SK-N-MC (cell line): ENCODE results near the gene GJD3.
A peak's percentile ranks its signal among the peaks of the same experiment; 100 is the strongest.

Experiments used
- DNase-seq: peaks from one replicate; pipeline ENCODE4 v3.0.0-alpha.2; 2011; ENCODE audit warnings: low read depth, low spot score
- H3K27ac ChIP-seq: fragments of 200-600 bp; sonication (generic); 2 replicates; pipeline ENCODE4 v1.5.1; 2016; ENCODE audit warnings: mixed run types
- H3K36me3 ChIP-seq: fragments of 200-600 bp; sonication (generic); 2 replicates; pipeline ENCODE4 v1.6.1; 2017; ENCODE audit warnings: antibody characterized with exemption, low read length, mixed read lengths; ENCODE audit not compliant: insufficient read depth
- H3K4me3 ChIP-seq: fragments of 200-600 bp; sonication (generic); 2 replicates; pipeline ENCODE4 v1.5.1; 2016
- H3K9ac ChIP-seq: fragments of 200-600 bp; sonication (generic); 2 replicates; pipeline ENCODE4 v1.8.0; 2017; ENCODE audit warnings: mixed run types, mixed read lengths; ENCODE audit not compliant: insufficient read length
- H3K9me3 ChIP-seq: fragments of 200-600 bp; sonication (generic); 2 replicates; pipeline ENCODE4 v1.6.1; 2017; ENCODE audit warnings: low read depth, mild to moderate bottlenecking, antibody characterized with exemption, low read length, moderate library complexity, mixed read lengths
- EZH2 ChIP-seq: fragments of 200-600 bp; sonication (generic); IDR thresholded peaks from one replicate; pipeline ENCODE4 v1.6.1; 2017; ENCODE audit warnings: antibody characterized with exemption
- FOXP2 ChIP-seq: optimal IDR thresholded peaks from 2 replicates; pipeline ENCODE3; 2011; ENCODE audit warnings: mild to moderate bottlenecking, moderate library complexity; ENCODE audit not compliant: insufficient read depth; ENCODE audit errors: extremely low read length, control extremely low read depth
- POLR2AphosphoS5 ChIP-seq: IDR thresholded peaks from 2 replicates; pipeline ENCODE4 v1.6.1; 2012; ENCODE audit warnings: mild to moderate bottlenecking, low read depth, low read length, borderline replicate concordance

GJD3 gene

DNA sequence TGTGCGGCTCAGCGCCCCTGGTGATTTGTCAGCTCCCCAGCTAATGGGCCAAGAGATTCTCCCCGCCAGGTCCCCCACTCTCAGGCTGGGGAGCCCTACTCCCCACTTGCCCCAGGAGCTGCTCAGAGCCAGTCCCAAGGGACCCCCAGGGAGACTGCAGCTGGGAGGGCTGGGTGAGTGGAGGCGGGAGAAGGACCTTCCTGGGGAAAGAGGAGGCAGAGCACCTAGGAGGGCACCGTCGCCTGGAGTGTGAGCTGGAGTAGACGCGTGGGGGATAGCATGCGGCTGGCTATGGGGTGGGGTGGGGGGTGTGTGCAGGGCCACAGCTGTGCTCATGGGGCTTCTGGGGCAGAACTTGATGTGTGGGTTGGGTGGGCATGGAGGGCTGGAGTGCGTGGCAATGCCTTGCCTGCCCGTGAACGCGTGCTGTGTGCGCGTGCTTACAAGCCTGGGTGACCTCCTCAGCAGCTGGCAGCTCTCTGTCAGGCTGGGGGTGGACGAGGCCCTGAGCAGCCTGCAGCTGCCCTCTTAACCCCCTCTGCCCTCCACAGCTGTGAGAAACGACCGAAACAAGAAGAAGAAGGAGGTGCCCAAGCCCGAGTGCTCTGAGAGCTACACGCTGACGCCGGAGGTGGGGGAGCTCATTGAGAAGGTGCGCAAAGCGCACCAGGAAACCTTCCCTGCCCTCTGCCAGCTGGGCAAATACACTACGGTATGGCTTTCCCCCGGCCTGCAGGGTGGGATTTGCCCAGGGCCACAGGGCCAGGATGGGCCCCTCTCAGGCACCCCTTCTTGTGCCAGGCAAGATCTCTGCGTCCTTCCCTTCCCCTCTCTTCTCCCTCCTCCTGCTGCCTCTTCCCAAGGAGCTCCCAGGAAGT is 12.9 kb downstream of the GJD3 start:
- peak overlapping the region; percentile 41 for H3K4me3 ChIP-seq
- H3K36me3 ChIP-seq: peaks cover 39% of the 10 kb centered on the region
- TF ChIP-seq FOXP2 (no peak), EZH2 (no peak), POLR2AphosphoS5 (no peak)
- H3K9ac ChIP-seq: no peak overlapping the region
- H3K27ac ChIP-seq: peak overlapping the region; percentile 56
- H3K9me3 ChIP-seq: no peaks in the 10 kb centered on the region
- no peak for DNase-seq

DNA sequence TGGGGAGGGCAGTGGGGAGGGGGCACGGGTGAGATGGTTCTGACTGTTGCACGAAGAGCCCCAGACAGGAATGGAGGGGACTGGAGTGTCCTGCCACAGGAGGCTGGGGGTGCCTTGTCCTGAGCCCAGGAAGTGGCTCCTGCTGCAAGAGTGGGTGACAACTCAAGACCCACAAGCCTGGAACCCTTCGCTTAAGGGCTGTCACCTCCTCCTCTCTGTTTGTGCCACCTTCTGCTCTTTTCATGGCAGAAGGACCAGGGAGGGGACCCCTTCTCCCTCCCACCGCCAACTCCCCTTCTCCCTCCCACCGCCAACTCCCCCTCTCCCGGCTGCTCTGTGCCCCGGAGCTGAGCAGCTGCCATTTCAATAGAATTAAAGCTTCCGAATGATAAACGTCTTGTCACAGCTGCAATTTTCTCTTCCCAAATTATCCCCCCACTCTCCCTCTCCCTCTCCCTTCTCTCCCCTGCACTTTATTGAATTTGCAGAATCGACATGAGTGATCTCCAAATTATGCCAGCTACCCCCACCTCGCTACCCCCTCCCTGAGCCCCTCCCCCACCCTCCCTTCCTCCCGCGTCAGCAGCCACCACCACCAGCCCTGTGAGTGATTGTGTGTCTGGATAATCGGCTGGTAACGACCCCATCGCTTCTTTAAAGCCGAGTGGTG is 13.7 kb downstream of the GJD3 start:
- no peak for DNase-seq
- H3K4me3 ChIP-seq: peak overlapping the region; percentile 41
- TF ChIP-seq FOXP2 (no peak), POLR2AphosphoS5 (no peak), EZH2 (no peak)
- H3K36me3 ChIP-seq: peaks cover 32% of the 10 kb centered on the region; the same call in 1 of the 2 replicates
- H3K9me3 ChIP-seq: no peaks in the 10 kb centered on the region
- no peak overlapping the region for H3K9ac ChIP-seq
- peak overlapping the region; percentile 56 for H3K27ac ChIP-seq

DNA sequence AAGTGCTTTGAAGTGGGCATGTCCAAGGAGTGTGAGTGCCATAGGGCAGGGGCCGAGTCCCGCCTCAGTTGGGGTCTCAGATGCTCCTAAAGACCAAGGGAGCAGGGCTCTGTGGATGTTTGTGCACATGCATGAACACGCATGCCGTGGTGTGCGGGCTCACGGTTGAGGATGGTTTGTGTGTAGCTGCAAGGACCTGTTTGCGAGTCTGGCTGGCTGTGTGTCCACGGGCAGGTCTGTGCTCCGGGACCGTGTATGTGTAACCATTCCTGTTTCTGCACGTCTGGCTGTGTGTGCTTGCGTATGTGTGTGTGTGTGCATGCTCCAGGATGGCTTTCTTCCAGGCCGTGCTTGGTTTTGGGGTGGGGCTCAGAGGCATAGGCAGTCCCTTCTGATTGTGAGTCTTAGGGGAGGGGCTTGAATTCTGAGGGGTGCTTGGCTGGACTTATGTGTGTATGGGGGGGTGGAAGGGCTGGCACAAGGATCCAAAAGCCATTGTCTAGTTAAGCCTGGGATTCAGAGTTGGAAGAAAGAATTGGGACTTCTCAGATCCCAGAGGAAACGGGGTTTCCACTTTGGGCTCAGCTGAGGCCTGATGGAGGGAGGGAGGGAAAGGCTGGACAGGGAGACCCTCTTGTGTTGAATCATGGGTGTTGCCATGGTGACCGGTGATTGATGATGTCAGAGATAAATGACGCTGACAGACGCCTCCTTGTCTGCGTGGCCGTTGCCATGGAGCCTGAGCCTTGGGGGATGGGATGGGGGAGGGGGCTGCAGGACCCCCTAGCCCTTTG is 14.4 kb downstream of the GJD3 start:
- H3K27ac ChIP-seq: peak overlapping the region; percentile 56; the same call in 1 of the 2 replicates
- no peak for DNase-seq
- H3K9me3 ChIP-seq: no peaks in the 10 kb centered on the region
- TF ChIP-seq POLR2AphosphoS5: no peak
- no peak for TF ChIP-seq FOXP2
- TF ChIP-seq EZH2: no peak
- no peak overlapping the region for H3K9ac ChIP-seq
- peaks cover 26% of the 10 kb centered on the region; the same call in 1 of the 2 replicates for H3K36me3 ChIP-seq
- H3K4me3 ChIP-seq: peak overlapping the region; percentile 41

DNA sequence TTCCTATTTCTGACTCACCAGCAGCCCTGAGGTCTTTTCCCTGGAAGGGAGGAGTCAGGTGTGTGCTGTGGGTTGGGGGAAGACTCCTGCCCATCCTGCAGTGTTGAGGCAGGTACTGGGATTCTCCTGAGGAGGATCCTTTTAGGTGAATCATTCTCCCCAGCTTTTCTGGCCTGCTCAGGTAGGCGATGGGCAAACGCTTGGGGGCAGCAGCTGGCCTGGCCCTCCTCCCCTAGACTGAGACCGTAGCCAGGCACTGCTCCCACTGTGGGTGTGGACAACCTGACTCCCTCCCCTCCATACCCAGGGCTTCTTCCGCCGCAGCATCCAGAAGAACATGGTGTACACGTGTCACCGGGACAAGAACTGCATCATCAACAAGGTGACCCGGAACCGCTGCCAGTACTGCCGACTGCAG is 15.1 kb downstream of the GJD3 start:
- Histone ChIP-seq H3K36me3 (peaks cover 26% of the 10 kb centered on the region; the same call in 1 of the 2 replicates), H3K9me3 (no peaks in the 10 kb centered on the region), H3K4me3 (no peak overlapping the region), H3K9ac (no peak overlapping the region), H3K27ac (no peak overlapping the region)
- DNase-seq: no peak
- TF ChIP-seq POLR2AphosphoS5 (no peak), FOXP2 (no peak), EZH2 (no peak)

DNA sequence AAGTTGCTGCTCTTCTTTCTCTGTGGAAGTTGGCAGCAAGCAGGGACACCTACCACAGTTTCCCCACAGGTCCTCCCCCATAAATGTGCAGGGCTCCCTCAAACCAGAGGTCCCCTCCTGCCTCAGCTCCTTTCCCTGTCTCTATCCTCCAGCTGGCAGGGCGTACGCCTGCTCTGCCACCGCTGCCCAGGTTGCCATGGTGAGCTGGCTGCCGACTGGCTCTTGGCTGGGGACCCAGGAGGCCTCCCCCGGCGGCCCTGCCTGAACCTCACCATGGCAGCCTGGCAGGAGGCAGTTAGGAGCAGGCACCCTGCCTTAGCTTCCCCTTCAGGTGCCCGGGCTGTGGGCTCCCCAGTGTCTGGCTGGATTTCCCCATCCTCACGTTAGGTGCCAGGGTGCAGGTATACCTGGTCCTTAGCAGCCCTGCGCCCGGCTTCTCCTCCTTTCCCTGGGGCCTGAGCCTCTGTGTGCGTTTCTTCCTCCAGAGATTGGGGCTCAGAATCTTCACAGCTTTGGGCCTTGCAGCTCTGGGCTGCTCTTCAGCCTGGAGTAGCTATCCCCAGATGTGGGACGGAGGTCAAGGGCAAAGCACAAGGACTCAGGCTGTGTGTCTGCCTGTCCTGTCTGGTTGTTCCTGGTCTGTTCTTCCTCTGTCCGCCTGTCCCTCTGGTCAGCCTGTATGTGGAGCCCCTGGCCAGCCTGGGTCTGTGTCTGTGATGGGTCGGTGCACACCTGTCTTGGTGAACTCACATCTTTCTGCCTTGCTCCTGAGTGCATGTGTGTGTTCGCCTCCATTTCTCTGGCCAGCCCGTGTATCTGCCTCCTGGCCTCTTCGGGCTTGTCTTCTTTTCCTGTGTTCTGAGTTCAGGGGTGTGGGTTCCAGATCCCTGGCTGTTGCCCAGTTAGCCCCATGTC is 15.7 kb downstream of the GJD3 start:
- peak overlapping the region; percentile 54; the same call in 1 of the 2 replicates for H3K27ac ChIP-seq
- no peak for DNase-seq
- H3K36me3 ChIP-seq: peaks cover 23% of the 10 kb centered on the region; the same call in 1 of the 2 replicates
- no peak for TF ChIP-seq FOXP2
- TF ChIP-seq EZH2: no peak
- no peak for TF ChIP-seq POLR2AphosphoS5
- no peak overlapping the region for H3K4me3 ChIP-seq
- H3K9ac ChIP-seq: no peak overlapping the region
- no peaks in the 10 kb centered on the region for H3K9me3 ChIP-seq

DNA sequence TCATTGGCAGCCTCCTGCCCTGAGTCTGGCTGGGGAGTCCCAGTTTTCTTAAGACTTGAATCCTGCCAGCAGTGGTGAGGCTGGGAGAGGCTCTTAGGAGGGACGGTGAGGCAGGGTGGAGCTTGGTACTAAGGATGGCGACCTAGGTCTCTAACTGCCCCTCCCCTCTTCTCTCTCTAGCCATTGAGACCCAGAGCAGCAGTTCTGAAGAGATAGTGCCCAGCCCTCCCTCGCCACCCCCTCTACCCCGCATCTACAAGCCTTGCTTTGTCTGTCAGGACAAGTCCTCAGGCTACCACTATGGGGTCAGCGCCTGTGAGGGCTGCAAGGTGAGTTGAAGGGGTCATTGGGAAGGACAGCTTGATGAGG is 16.4 kb downstream of the GJD3 start:
- Histone ChIP-seq H3K4me3 (no peak overlapping the region), H3K36me3 (peaks cover 22% of the 10 kb centered on the region; the same call in 1 of the 2 replicates), H3K27ac (peak overlapping the region; percentile 54; the same call in 1 of the 2 replicates), H3K9ac (no peak overlapping the region), H3K9me3 (no peaks in the 10 kb centered on the region)
- no peak for DNase-seq
- TF ChIP-seq EZH2: no peak
- no peak for TF ChIP-seq POLR2AphosphoS5
- no peak for TF ChIP-seq FOXP2

DNA sequence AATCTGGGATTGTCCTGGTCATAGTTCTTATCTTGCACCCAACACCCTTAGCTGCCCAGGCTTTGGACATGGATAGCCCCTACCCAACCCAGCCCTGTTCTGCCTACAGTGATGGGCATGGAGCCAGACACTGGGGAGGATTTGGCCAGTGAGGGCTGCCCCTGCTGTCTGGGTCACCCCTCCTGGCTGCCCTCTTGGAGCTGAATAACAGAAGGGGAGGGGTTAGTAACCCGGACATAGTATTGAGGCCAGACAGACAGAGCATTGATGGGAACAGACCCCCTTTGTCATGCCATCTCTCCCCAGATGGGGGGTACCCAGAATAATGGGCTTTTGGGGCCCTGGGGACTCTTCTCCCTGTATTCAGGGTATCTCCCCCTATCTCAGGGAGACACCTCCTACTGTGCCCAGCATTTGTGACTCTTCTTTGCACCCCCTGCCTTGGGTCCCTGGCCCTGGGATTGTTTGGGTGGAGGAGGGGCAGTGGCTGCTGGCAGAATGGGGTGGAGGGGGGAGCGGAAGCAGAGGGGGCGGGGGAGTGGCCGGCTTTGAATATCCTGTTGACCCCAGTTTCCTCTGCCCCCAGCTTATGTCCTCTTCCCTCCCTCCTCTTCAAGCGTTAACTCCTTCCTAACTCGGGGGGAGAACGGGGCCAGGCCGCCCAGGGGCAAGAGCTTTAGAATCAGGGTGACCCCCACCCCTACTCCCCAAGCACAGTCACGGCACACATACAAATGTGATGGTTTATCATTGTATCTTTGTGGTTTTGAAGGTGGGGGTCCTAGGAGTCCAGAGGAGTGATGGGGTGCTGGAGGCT is 17.0 kb downstream of the GJD3 start:
- DNase-seq: no peak
- Histone ChIP-seq H3K36me3 (peaks cover 16% of the 10 kb centered on the region; the same call in 1 of the 2 replicates), H3K9ac (no peak overlapping the region), H3K27ac (no peak overlapping the region), H3K4me3 (no peak overlapping the region), H3K9me3 (no peaks in the 10 kb centered on the region)
- no peak for TF ChIP-seq EZH2
- TF ChIP-seq FOXP2: no peak
- TF ChIP-seq POLR2AphosphoS5: no peak
